Panc1 (cell line): Measurements from ENCODE around the gene ZFYVE28. TPM values are rescaled to one million over a fixed set of nuclear protein-coding genes. Genes with fewer than 3 reads are reported as not detected.

Experiments
- ATAC-seq: fragments of 200-7000 bp; cut with Tn5 transposase; 2 replicates; pipeline ENCODE4 v1.9.1; 2020; ENCODE audit warnings: mild to moderate bottlenecking, moderate library complexity
- BruUV-seq: library from RNA; stranded (reverse); fragments of 400-500 nt; replicated peaks from 2 replicates; lab custom pipeline; 2021; lab: Mats Ljungman, UMichigan
- CTCF ChIA-PET: fragments of 300-600 bp; sonication (Branson Sonifier 250); formaldehyde crosslinking; loops from one replicate; lab custom pipeline; 2022; ENCODE audit warnings: antibody characterized with exemption; lab: Charles Lee
- POLR2A ChIA-PET: fragments of 300-600 bp; sonication (Branson Sonifier 250); formaldehyde crosslinking; loops from one replicate; lab custom pipeline; 2022; ENCODE audit warnings: antibody characterized with exemption; lab: Charles Lee
- DNase-seq: peaks from one replicate; pipeline ENCODE4 v3.0.0-alpha.2; 2010; ENCODE audit warnings: low read depth, low spot score
- H3K27ac ChIP-seq: 2 replicates; pipeline ENCODE4 v1.5.1; 2011; ENCODE audit warnings: mild to moderate bottlenecking, low read length, inconsistent platforms
- H3K27me3 ChIP-seq: fragments of 200-500 bp; sonication (Bioruptor generic); 2 replicates; pipeline ENCODE4 v1.6.0; 2014; ENCODE audit warnings: low read length, inconsistent platforms; ENCODE audit not compliant: control insufficient read depth, insufficient read depth
- H3K36me3 ChIP-seq: fragments of 200-500 bp; sonication (Bioruptor generic); 2 replicates; pipeline ENCODE4 v1.5.1; 2014; ENCODE audit warnings: inconsistent platforms, mild to moderate bottlenecking, low read length, moderate library complexity; ENCODE audit not compliant: control insufficient read depth, insufficient read depth
- H3K4me1 ChIP-seq: 2 replicates; pipeline ENCODE4 v1.5.1; 2011; ENCODE audit warnings: inconsistent platforms, mild to moderate bottlenecking, low read length, moderate library complexity; ENCODE audit not compliant: control insufficient read depth, insufficient read depth
- H3K4me3 ChIP-seq, 2 experiments: 2 replicates each; pipeline ENCODE4 v1.5.1; 2011 to 2012; ENCODE audit warnings: low read depth in 2 of 2, low read length in 2 of 2, mild to moderate bottlenecking in 2 of 2, inconsistent platforms in 1 of 2, moderate library complexity in 1 of 2
- H3K9me3 ChIP-seq: fragments of 200-500 bp; sonication (Bioruptor generic); 2 replicates; pipeline ENCODE4 v1.5.1; 2014; ENCODE audit warnings: low read depth, mild to moderate bottlenecking, inconsistent platforms, low read length, moderate library complexity; ENCODE audit not compliant: control insufficient read depth, insufficient read depth
- CTCF ChIP-seq: fragments of 450-650 bp; IDR thresholded peaks from 2 replicates; pipeline ENCODE4 v1.5.1; 2017; ENCODE audit warnings: mild to moderate bottlenecking
- POLR2AphosphoS5 ChIP-seq: IDR thresholded peaks from 2 replicates; pipeline ENCODE4 v1.6.1; 2012; ENCODE audit warnings: mild to moderate bottlenecking, low read depth, low read length, moderate library complexity
- REST ChIP-seq, 2 experiments: IDR thresholded peaks; 2 replicates each; pipeline ENCODE4 v1.6.1; 2011 to 2012; ENCODE audit warnings: low read depth in 2 of 2, control low read depth in 1 of 2, low read length in 1 of 2, mild to moderate bottlenecking in 1 of 2, moderate library complexity in 1 of 2; ENCODE audit not compliant: insufficient read depth in 1 of 2
- SIN3A ChIP-seq: IDR thresholded peaks from 2 replicates; pipeline ENCODE4 v1.6.1; 2012; ENCODE audit warnings: low read depth, mild to moderate bottlenecking, low read length, moderate library complexity, borderline replicate concordance; ENCODE audit not compliant: insufficient read depth
- TCF7L2 ChIP-seq: IDR thresholded peaks from 2 replicates; pipeline ENCODE4 v1.6.1; 2011; ENCODE audit warnings: mild to moderate bottlenecking, low read depth, low read length, inconsistent platforms
- in situ Hi-C: cut with HindIII; loops from 2 replicates; pipeline ENCODE4 v1.10.0; 2016; ENCODE audit warnings: low sequenced_read_pairs, low pct_unique_long_range_greater_than_20kb
- intact Hi-C: fragments of 100-400 bp; cut with micrococcal nuclease; formaldehyde crosslinking; loops from one replicate; pipeline ENCODE4 v1.10.0; 2022; ENCODE audit not compliant: unreplicated experiment
- total RNA-seq: library from RNA; stranded (reverse); gene quantifications from one replicate; pipeline ENCODE4 v1.2.1, GENCODE V29; 2021; ENCODE audit not compliant: unreplicated experiment

The ZFYVE28 gene
- total RNA-seq, 1 experiment from 2014 or later: 11.9 TPM

GRCh38 chr4:2350982-2351381 is 67.5 kb downstream of the ZFYVE28 start:
- in situ Hi-C loops: no loop called here
- ChIA-PET POLR2A (no interaction called here), CTCF (no interaction called here)
- no peaks in the 10 kb centered on the region for H3K27me3 ChIP-seq
- H3K36me3 ChIP-seq: no peaks in the 10 kb centered on the region
- no TSS peak for BruUV-seq
- ATAC-seq (no peak), DNase-seq (no peak)
- TF ChIP-seq SIN3A: no peak
- no peak for TF ChIP-seq POLR2AphosphoS5
- no peak for TF ChIP-seq REST (IDR thresholded peaks at IDR 0.05; ENCODE audit: insufficient read depth in 1 of 2, low read depth in 2 of 2, low read length in 1 of 2)
- no peak for TF ChIP-seq CTCF
- no peak for TF ChIP-seq TCF7L2
- H3K9me3 ChIP-seq: no peaks in the 10 kb centered on the region
- no peak overlapping the region for H3K27ac ChIP-seq
- H3K4me1 ChIP-seq: peaks cover 3% of the 10 kb centered on the region; the same call in 1 of the 2 replicates
- intact Hi-C loops: no loop called here
- H3K4me3 ChIP-seq: no peak overlapping the region

DNA sequence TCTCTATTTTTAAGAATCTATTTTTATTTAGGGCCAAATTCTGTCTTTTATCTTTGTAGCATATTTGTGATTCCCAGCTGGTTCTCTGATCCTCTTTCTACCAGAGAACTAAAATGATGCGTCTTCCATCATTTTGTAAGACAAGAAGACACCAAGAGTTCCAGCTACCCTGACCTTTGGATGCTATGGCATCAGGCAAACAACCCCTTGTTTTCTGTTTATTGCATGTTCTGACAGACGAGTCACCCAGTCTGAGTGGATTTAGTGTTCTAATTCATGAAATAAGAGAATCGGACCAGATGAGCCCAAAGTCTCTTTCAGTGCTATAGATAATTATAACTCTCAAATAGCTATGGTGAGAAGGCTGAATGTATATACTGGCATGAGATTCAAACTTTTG is 69.7 kb downstream of the ZFYVE28 start:
- intact Hi-C loops (no loop called here), in situ Hi-C loops (no loop called here)
- no peak overlapping the region for H3K4me3 ChIP-seq
- H3K4me1 ChIP-seq: peaks cover 3% of the 10 kb centered on the region; the same call in 1 of the 2 replicates
- H3K9me3 ChIP-seq: no peaks in the 10 kb centered on the region
- DNase-seq (no peak), ATAC-seq (no peak)
- ChIA-PET POLR2A (no interaction called here), CTCF (no interaction called here)
- no peak for TF ChIP-seq CTCF
- TF ChIP-seq POLR2AphosphoS5: no peak
- TF ChIP-seq REST (IDR thresholded peaks at IDR 0.05; ENCODE audit: insufficient read depth in 1 of 2, low read depth in 2 of 2, low read length in 1 of 2): no peak
- no peak for TF ChIP-seq TCF7L2
- no peak for TF ChIP-seq SIN3A
- H3K27me3 ChIP-seq: no peaks in the 10 kb centered on the region
- no peak overlapping the region for H3K27ac ChIP-seq
- no peaks in the 10 kb centered on the region for H3K36me3 ChIP-seq
- no TSS peak for BruUV-seq
